Lower leg skin (tissue), 4 donors: Measurements from ENCODE around the gene SHMT1. TPM values are rescaled to one million over a fixed set of nuclear protein-coding genes. Genes with fewer than 3 reads are reported as not detected.

Source experiments
- DNase-seq, 2 donors: peaks; one replicate each; pipeline ENCODE4 v3.0.0-alpha.2; 2019; ENCODE audit warnings: low spot score in 2 of 2
- H3K4me3 ChIP-seq: fragments of 200-600 bp; sonication (generic); 2 replicates; pipeline ENCODE4 v1.5.1; 2017; ENCODE audit warnings: mild to moderate bottlenecking, low read depth; ENCODE audit not compliant: poor library complexity, severe bottlenecking
- CTCF ChIP-seq, 3 donors: fragments of 450-650 bp; IDR thresholded peaks; one replicate each; pipeline ENCODE4 v1.5.1; 2016; ENCODE audit warnings: antibody characterized with exemption in 3 of 3, mild to moderate bottlenecking in 3 of 3, moderate library complexity in 2 of 3
- POLR2A ChIP-seq, 2 donors: fragments of 450-650 bp; IDR thresholded peaks; one replicate each; pipeline ENCODE4 v1.6.1; 2016 to 2017; ENCODE audit warnings: antibody characterized with exemption in 2 of 2, mild to moderate bottlenecking in 1 of 2, moderate library complexity in 1 of 2
- WGBS, 2 donors: methylation state at CpG; one replicate each; pipeline ENCODE4 v1.1.5; 2018; 5-methylcytosine and 5-hydroxymethylcytosine counted together
- intact Hi-C: fragments of 100-400 bp; cut with DNase I; formaldehyde crosslinking; loops from one replicate; pipeline ENCODE4 v1.15.0; 2023; ENCODE audit warnings: low total_unique reads
- total RNA-seq, 4 donors: library from RNA; depleted of rRNA; stranded (reverse); fragments of >200 nt; gene quantifications; one replicate each; pipeline ENCODE4 v1.1.0, GENCODE V29; 2016

The SHMT1 gene
- total RNA-seq, 4 donors from 2014 or later, result 49.2 to 63.8 (median 54.6) TPM

- no peak for TF ChIP-seq CTCF (IDR thresholded peaks at IDR 0.05)
- TF ChIP-seq POLR2A (IDR thresholded peaks at IDR 0.05), result no peak
- intact Hi-C loops, result no loop called here
- DNase-seq, result no peak
- H3K4me3 ChIP-seq, result no peak overlapping the region
- 60 to 71% methylated on average over 7 of the region's 7 CpGs for WGBS, 2 donors
Measured at GRCh38 chr17:18371455-18371854, 8.1 kb upstream of the SHMT1 start.

- DNase-seq, result no peak
- 75 to 79% methylated on average over 5 of the region's 5 CpGs for WGBS, 2 donors
- no peak overlapping the region for H3K4me3 ChIP-seq
- TF ChIP-seq CTCF (IDR thresholded peaks at IDR 0.05) (no peak), POLR2A (IDR thresholded peaks at IDR 0.05) (no peak)
- intact Hi-C loops, result no loop called here
Measured at GRCh38 chr17:18370761-18371160, 7.4 kb upstream of the SHMT1 start.

GRCh38 chr17:18368946-18369345, 5.6 kb upstream of the SHMT1 start:
- H3K4me3 ChIP-seq, result no peak overlapping the region
- WGBS, 2 donors, result 70 to 82% methylated on average over 8 of the region's 8 CpGs
- no peak for TF ChIP-seq CTCF (IDR thresholded peaks at IDR 0.05)
- TF ChIP-seq POLR2A (IDR thresholded peaks at IDR 0.05), result no peak
- intact Hi-C loops, result no loop called here
- DNase-seq, result no peak

GRCh38 chr17:18364166-18364565, 816 bp upstream of the SHMT1 start:
- H3K4me3 ChIP-seq, result no peak overlapping the region
- TF ChIP-seq POLR2A (IDR thresholded peaks at IDR 0.05) (no peak), CTCF (IDR thresholded peaks at IDR 0.05) (no peak)
- WGBS, 2 donors, result 82 to 87% methylated on average over 6 of the region's 6 CpGs
- DNase-seq, result no peak
- intact Hi-C loops, result no loop called here

- H3K4me3 ChIP-seq, result peak overlapping the region; percentile 72
- TF ChIP-seq CTCF (IDR thresholded peaks at IDR 0.05) (no peak), POLR2A (IDR thresholded peaks at IDR 0.05) (no peak)
- peak; percentile 59 to 92 for DNase-seq
- intact Hi-C loops, result no loop called here
- WGBS, 2 donors, result 3 to 6% methylated on average over 12 to 14 of the region's 14 CpGs
Measured at GRCh38 chr17:18362698-18363100, 651 bp downstream of the SHMT1 start.
